ENCODE measurements around the gene PPAN.

PPAN gene

DNA sequence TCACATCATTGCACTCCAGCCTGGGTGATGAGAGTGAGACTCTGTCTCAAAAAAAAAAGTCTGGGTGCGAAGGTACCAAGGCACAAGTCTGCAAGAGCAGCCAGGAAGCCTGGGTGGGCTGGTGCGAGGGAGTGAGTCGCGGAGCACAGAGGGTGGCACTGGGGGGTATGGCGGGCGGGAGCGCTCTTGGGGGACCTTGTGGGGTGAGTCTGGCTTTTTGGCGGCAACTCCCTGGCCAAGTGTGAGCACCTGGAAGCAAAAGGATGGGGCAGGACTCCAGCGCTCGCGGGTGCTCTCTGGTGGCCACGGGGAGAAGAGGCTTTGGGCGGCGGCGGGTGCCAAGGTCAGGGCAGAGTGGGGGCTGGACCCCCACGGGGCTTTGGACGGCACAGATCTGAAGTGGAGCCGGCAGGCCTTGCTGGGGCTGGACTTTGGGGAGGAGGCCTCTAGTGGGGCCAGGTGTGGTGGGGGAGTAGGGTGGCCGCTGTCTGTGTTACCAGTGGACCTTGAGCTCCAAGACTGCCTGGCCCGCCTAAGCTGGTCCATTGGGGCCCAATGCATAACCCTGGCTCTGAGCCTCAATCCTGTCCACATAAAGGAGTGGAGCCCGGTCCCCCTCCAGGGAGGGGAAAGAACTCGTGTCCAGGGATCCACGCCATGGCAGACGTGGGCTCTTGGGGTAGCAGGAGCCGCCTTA, 6.9 kb downstream of the PPAN start:
- DNase-seq: no peak

DNA sequence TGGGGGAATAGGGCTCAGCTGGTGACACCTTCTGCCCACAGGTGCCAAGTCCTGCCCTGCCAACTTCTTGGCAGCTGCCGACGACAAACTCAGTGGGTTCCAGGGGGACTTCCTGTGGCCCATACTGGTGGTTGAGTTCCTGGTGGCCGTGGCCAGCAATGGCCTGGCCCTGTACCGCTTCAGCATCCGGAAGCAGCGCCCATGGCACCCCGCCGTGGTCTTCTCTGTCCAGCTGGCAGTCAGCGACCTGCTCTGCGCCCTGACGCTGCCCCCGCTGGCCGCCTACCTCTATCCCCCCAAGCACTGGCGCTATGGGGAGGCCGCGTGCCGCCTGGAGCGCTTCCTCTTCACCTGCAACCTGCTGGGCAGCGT, 7.4 kb downstream of the PPAN start:
- no peak for DNase-seq

DNA sequence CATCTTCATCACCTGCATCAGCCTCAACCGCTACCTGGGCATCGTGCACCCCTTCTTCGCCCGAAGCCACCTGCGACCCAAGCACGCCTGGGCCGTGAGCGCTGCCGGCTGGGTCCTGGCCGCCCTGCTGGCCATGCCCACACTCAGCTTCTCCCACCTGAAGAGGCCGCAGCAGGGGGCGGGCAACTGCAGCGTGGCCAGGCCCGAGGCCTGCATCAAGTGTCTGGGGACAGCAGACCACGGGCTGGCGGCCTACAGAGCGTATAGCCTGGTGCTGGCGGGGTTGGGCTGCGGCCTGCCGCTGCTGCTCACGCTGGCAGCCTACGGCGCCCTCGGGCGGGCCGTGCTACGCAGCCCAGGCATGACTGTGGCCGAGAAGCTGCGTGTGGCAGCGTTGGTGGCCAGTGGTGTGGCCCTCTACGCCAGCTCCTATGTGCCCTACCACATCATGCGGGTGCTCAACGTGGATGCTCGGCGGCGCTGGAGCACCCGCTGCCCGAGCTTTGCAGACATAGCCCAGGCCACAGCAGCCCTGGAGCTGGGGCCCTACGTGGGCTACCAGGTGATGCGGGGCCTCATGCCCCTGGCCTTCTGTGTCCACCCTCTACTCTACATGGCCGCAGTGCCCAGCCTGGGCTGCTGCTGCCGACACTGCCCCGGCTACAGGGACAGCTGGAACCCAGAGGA, 7.9 kb downstream of the PPAN start:
- DNase-seq: no peak

DNA sequence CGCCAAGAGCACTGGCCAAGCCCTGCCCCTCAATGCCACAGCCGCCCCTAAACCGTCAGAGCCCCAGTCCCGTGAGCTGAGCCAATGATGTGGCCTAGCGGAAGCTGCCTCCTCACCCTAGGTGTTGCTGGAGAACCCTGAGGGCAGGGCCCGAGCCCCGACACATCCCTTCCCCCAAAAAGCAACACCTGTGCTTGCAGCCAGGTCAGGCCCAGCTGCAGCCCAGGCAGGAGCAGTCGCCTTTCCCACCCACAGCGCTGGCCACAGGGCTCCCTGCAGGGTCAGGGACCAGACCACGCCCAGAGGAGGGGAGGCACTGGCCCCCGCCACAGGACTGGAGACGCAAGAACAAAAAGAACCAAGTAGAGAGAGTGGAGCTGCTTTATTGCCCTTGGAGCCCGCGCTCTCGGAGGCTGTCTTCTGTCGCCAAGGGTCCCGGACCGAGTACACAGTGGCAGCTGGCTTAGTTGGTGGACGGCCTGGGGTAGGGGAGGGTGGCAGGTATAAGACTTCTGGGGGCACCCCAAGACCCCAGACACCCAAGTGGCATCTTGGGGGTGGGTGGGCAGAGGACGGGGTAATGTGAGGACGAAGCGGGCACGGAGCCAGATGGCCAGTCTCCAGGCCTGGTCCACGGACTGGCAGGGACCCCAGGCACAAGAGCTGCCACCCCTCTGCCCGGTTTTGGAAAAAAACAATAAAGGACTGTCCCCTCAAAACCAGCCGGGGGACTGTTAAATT, 8.7 kb downstream of the PPAN start:
- DNase-seq: no peak

DNA sequence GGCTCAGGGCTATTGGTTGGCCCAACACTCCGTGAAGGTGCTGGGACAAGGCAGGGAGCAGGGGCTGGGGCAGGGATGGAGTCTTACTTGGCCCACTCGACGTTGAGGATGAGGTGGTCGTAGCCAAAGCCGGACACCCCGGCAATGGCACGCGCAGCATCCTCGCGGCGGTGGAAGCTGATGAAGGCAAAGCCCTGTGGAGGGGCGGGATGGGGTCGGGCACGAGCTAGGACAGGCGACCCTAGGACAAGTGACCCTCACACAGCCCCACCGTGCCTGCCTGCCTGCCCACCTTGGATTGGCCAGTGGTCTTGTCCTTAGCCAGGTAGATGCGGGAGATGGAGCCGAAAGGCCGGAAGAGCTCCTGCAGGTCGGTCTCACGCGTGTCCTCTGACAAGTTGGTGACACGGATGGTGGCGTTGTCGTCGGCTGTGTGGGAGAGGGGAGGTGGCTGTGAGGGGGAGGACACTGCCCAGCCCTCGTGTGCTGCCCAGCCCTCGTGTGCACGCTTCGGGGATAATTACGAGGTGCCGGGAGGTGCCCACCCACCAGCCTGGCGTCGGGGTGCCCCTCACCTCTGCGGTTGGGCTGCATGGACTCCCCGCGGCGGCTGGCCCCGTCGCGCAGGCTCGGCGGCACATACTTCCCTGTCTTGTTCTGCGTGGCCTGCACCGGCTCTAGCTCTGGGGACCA, 9.4 kb downstream of the PPAN start:
- DNase-seq: no peak

DNA sequence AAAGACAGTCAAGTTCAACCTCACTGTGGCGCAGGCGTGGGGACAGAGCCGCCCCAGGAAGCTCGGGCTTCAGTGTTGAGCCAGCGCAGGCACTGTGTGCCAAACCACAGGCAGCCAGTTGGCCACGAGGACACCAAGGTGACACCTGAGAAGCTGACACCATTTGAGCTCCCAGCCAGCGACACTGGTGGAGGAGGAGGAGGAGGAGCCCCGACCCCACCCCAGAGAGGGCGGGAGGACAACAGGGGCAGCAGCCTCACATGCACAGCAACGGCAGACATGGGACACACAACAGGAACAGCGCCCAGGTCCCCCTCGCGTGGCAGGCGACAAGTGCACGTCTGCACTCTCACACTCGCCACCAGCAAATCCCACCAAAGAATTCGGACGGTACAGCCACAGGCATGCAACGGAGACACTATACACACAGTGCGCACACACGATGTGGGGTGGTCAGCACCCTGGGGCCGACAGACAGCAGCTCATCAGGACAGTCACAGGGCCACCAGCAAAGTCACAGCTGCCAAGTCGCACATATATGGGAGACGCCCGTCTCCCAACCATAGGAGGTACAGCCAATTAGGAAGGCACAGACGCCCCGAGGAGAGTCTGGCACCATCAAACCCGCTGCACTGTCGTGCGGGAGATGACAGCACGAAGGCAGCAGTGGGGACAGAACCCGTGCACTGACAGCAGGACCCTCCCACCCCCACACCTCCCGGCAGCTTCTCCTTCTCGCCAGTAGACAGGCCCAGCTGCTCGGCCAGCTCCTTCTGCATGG, 10.1 kb downstream of the PPAN start:
- no peak for DNase-seq

DNA sequence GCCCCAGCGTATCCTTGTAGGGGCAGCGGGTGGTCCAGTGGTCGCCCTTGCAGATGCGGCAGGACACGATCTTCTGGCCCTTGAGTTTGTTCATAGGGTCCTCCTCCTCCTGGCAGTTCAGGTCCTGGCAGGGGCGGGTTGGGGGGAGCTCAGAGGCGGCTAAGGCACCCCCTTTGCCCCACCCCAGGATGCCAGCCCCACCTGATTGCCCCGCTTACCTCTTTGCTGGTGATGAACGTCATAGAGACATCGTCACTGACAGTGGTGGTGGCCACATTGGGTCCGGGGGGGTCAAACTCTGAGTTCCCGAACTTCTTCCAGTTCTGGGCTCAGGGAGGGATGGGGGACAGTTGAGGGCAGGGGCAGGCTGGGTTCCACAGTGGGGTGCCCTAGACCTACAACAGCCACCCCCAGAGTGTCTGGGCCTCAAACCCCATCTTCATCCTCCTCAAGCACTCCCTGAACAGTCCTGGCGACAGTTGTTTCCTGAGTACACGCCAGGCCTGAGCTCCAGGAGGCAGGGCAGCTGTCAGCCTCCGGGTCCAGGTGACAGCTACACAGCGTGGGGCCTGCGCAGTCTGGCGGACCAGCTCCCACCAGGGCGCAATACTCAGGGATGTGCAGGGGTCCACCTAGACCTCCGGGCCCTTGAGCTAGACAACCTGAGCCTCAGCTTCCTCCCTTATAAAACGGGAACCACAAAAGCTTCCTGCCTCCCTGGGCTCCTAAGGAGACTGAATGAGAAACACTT, 10.9 kb downstream of the PPAN start:
- no peak for DNase-seq

DNA sequence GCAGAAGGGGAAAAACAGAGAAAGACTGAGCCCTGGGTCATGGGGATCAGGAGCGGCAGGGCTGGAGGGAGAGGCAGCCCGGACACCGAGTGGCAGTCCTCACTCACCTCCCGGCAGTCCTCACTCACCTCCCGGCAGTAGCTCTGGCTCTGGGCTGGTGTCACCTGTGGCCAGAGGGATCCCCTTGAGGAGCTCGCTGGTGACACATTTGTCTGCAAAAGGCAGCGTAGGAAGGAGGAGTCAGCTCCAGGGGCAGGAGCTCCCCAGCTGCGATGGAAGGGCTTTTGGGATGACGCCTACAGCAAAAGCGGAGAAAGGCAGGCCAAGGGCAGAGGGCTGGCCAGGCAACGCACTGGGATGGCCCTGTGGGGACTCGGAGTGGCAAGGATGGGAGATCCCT, 12.8 kb downstream of the PPAN start:
- no peak for DNase-seq

DNA sequence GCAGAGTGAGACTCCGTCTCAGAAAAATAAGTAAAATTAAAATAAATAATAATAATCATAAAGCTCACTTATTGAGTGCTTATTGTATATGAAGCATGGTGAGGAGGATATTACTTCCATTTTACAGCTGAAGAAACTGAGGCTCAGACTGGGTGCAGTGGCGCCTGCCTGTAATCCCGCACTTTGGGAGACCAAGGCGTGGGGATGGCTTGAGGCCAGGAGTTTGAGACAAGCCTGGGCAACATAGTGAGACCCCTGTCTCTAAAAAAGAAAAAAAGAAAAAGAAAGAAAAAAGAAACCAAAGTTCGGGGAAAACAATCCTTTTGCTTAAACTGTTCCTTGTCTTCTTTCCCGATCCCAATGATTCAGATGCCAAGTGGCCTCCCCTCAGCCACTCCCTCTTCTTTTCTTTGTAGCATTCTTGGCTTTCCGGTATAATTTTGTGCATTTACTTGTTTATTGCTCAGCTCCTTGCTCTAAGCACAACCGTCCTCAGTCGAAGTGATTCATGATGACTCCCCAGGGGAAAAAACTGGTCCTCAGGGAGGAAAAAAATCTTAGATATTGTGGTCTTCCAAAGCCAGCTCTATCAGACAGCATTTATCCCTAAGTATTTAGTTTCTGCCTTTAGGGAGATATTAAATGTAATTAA, 14.5 kb downstream of the PPAN start:
- DNase-seq: no peak

DNA sequence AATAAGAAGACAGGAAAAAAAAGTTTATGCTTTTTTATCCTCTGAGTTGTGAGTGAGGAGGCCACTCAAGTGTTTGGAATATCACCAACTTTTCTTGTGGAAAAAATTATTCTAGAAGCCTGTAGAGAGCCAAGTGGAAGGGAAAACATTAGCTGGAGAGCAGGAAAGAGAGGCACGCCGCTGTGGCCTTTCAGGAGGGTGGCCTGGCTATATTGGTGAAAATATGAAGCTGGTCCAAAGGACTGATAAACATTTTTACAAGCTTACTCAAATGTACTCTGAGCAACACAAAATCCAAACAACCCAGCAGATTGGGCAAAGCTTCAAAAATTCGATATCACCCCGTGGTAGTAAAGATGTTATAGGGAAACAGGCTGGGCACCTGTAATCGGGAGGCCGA, 15.9 kb downstream of the PPAN start:
- DNase-seq: no peak

DNA sequence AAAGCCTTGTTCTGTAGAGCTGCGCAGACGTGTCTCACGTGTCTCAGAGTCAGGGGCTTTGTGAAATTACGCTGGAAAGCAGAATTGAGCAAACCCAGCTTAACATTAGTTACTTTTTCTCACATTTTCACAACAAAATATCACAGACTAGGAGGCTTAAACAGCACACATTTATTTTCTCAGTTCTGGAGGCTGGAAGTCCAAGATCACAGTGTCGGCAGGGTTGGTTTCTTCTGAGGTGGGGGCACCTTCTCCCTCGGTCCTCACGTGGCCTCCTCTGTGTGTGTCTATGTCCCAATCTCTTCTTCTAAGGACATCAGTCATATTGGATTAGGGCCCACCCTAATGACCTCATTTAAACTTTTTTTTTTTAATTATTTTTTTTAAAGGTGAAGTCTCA, 18.3 kb downstream of the PPAN start:
- DNase-seq: no peak

DNA sequence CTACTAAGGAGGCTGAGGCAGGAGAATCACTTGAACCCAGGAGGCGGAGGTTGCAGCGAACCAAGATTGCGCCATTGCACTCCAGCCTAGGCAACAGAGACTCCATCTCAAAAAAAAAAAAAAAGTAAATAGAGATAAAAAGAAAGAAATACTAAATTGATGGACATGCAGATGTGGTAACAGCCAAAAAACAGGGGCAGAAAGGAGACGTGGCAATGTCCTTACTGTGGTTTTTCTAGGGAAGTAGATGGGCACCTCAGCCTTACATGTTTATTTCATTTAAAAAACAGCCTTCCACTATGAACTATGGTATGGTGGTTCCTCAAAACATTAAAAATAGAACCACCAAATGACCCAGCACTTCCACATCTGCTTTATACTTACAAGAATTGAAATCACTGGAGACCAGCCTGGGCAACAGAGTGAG, 20.1 kb downstream of the PPAN start:
- no peak for DNase-seq

DNA sequence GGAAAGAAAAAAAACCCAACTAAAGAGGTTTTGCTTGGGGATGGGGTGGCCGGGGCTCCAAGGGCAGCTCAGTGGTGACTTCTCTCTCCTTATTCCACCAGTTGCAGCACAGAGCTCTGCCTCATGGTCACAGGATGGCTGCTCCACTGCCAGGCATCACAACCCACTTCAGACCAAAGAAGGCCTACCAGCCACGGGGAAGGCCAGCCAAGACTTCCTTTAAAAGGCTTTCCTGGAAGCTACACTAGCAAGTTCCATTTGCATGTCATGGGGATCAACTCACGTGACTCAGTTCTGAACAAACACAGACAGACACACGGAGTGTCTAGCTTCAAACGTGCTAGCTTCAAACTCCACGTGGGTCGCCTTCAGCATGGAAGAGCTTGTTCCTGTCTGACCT, 26.7 kb downstream of the PPAN start:
- no peak for DNase-seq

DNA sequence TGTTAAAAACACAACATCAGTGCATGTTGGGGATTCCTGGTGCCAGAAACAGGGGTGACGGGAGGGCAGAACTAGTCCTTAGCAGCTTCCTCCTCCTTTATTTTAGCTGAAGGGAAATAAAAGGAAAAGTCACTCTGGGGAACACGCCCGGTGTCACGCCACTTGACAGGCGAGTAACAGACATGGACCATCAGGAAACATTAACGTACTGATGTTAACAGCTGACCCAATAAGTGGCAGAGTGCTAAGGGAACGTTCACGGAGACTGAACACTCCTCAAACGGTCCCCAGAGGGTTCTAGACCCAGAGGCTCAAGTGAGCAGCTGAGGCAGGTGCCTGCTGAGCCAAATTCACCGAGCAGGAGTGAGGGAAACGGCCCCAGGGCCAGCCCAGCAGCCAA, 27.4 kb downstream of the PPAN start:
- DNase-seq: no peak

DNA sequence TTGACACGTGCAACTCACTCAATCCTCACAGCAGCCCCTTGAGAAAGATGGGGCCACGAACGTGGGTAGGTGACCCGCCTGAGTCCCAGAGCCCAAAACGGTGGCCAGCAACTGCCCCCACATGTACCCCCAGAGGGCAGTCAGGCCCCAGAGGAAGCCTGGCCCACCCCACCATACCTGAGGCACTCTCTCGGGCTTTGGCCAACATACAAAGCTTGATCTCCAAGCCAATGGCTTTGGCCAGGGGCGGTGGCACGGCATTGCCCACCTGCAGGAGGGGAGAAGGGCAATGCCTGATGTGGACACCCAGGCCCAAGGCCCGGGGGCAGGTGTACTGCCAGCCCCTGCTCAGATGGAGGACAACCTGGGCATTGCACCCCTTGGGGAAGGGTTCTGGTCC, 27.9 kb downstream of the PPAN start:
- DNase-seq: no peak

DNA sequence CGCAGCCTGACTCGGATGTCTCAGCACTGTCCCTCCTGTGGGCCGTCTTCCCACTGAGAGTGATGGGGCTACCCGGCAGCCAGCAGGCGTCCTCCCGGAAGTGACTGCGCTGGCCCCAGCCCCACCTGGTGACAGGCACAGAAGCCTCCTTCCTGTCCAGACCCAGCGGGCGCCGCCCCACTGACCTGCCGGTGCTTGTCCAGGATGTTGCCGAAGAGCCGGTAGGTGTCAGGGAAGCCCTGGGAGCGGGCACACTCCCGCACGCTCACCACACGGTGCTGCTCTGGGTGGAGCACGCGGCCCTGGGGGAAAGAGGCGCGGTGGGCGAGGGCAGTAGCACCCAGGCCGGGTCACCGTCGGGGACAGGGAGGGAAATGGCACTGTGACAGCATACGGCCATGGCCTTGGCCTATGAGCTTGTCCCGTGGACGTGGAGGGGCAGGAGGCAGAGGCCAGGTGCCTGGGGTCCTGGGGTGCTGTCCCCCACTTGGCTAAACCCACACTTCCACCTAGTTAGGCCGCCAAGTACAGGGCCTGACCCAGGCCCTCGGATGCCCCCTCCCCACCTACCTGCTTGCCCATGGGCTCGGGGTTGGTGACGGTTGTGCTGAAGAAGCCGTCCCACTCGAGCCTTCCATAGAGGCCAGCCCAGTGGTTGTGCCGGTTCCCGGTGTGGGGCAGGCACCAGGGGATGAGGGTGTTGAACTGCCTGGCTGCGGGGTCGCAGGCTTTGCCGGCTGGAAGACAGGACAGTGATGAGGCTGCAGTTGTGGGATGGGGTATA, 29.6 kb downstream of the PPAN start:
- DNase-seq: no peak

DNA sequence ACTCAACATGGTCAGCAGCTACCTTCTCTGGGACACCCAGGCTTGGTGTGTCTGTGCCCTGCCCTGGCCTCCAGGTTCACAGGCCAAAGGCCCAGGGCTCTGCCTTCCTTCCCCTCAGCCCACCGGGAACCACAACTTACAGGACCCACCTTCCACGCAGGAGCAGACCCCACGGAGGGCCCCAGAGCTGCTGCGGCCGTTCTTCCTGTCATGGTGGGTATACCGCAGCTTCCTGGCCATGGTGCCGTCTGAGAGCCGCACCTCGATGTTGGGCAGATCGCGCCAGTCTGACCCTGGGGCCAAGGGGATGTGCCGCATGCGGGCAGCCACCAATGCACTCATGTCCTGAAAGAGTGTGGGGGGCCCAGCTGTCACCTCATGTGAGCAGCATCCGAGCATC, 30.8 kb downstream of the PPAN start:
- DNase-seq: no peak

DNA sequence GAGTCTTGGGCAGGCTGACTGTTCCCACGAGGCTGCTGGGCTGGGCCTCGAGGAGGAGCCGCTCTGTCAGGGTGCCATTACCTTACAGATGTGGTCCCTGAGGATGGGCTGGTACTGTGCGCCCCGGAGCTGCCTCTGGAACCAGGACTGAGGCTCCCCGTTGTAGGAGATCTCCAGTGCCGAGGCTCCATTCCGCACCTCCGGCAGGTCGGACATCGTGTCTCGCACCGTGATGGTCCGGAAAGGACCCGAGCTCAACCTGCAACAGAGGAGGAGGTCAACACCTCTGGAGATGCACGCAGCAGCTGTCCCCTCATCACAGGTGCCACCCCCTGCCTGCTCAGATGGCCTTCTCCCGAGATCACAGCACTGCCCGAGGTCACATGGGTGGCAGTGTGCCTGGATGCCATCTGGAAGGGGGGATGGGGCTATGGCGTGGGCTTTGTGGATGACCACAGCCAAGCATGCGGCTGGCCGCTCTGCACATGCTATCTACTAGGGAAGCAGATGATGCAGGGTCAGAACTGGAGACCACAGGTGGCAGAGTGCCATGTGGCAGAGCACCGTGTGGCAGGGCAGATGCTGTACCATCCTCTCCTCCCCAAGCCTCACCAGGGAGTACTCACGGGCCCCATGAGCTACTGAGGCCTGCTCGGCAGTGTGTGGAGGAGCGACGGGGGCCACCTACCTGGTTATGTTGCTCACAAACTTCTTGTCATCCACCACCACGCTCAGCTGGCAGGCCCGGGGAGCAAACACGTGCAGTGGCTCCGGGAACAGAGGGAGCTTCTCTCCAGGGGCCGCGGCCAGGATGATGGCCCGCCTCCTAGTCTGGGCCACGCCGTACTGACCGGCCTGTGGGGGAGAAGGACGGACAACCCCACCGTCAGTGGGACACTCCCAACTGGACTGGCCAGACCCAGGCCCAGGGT, 31.9 kb downstream of the PPAN start:
- DNase-seq: no peak

Measured in right kidney (tissue), 1 donor.